ENCODE data around the gene ST6GAL1.

The ST6GAL1 gene

GRCh38 chr3:186909078-186909853, 21.1 kb upstream of the ST6GAL1 start:
- H3K27ac ChIP-seq: no peak overlapping the region
- TF ChIP-seq CTCF (IDR thresholded peaks at IDR 0.05) (no peak), ZFX (IDR thresholded peaks at IDR 0.05; ENCODE audit: borderline replicate concordance) (no peak)

- no peak overlapping the region for H3K27ac ChIP-seq
- no peak for TF ChIP-seq ZFX (IDR thresholded peaks at IDR 0.05; ENCODE audit: borderline replicate concordance)
- no peak for TF ChIP-seq CTCF (IDR thresholded peaks at IDR 0.05)
These were observed 14.2 kb upstream of the ST6GAL1 start for GRCh38 chr3:186915806-186916796.

- H3K27ac ChIP-seq: no peak overlapping the region
These were observed 12.6 kb upstream of the ST6GAL1 start for GRCh38 chr3:186917512-186918312.

GRCh38 chr3:186920301-186920700, 10.0 kb upstream of the ST6GAL1 start:
- TF ChIP-seq ZFX (IDR thresholded peaks at IDR 0.05; ENCODE audit: borderline replicate concordance) (no peak), CTCF (IDR thresholded peaks at IDR 0.05) (no peak)
- H3K27ac ChIP-seq: no peak overlapping the region

More at GRCh38 chr3:186917512-186918312, 12.6 kb upstream of the ST6GAL1 start:
- TF ChIP-seq ZFX (IDR thresholded peaks at IDR 0.05; ENCODE audit: borderline replicate concordance) (no peak), CTCF (IDR thresholded peaks at IDR 0.05) (no peak)

GRCh38 chr3:186920796-186921195, 9.5 kb upstream of the ST6GAL1 start:
- no peak overlapping the region for H3K27ac ChIP-seq
- TF ChIP-seq ZFX (IDR thresholded peaks at IDR 0.05; ENCODE audit: borderline replicate concordance) (no peak), CTCF (IDR thresholded peaks at IDR 0.05) (no peak)

- no peak for TF ChIP-seq ZFX (IDR thresholded peaks at IDR 0.05; ENCODE audit: borderline replicate concordance)
- TF ChIP-seq CTCF (IDR thresholded peaks at IDR 0.05): no peak
- no peak overlapping the region for H3K27ac ChIP-seq
These were observed 8.7 kb upstream of the ST6GAL1 start for GRCh38 chr3:186921578-186921977.
